ENCODE data around the gene GRIK3. TPM values are rescaled to one million over a fixed set of nuclear protein-coding genes. Genes with fewer than 3 reads are reported as not detected.

The GRIK3 gene
- total RNA-seq, 1 experiment from 2014 or later = 5.5 TPM

- TF ChIP-seq ZNF138 (CRISPR knock-in tag; conservative IDR thresholded peaks at IDR 0.05) = no peak
Observed at GRCh38 chr1:37028981-37029617, 5.2 kb downstream of the GRIK3 start (continued).

- ATAC-seq = no peak
- ChIA-PET CTCF (no interaction called here), POLR2A (no interaction called here)
- no peak for TF ChIP-seq ZNF512 (CRISPR knock-in tag; IDR thresholded peaks at IDR 0.05; ENCODE audit: borderline replicate concordance)
- no peak for TF ChIP-seq MLX (CRISPR knock-in tag; IDR thresholded peaks at IDR 0.05)
- no peak for TF ChIP-seq ZBTB21 (CRISPR knock-in tag; IDR thresholded peaks at IDR 0.05; ENCODE audit: borderline replicate concordance)
- TF ChIP-seq ZBTB43 (CRISPR knock-in tag; IDR thresholded peaks at IDR 0.05) = no peak
- no peaks in the 10 kb centered on the region for H3K36me3 Mint-ChIP-seq
- no peak for DNase-seq (ENCODE audit: low spot score)
- 0 out of 2 replicates have a peak, but pooled peaks cover 4% of the 10 kb centered on the region for H3K27me3 Mint-ChIP-seq (ENCODE audit: low read depth)
- peaks cover 9% of the 10 kb centered on the region; the same call in 1 of the 2 replicates for H3K9me3 Mint-ChIP-seq
- peaks cover 22% of the 10 kb centered on the region for H3K4me1 Mint-ChIP-seq
- no peak overlapping the region for H3K4me3 Mint-ChIP-seq
- H3K27ac Mint-ChIP-seq = no peak overlapping the region
Observed at GRCh38 chr1:37021502-37021901, 12.8 kb downstream of the GRIK3 start.

GRCh38 chr1:37020653-37021277 is 13.6 kb downstream of the GRIK3 start:
- H3K27me3 Mint-ChIP-seq (ENCODE audit: low read depth) = 0 out of 2 replicates have a peak, but pooled peaks cover 4% of the 10 kb centered on the region
- H3K9me3 Mint-ChIP-seq = peaks cover 9% of the 10 kb centered on the region; the same call in 1 of the 2 replicates
- peaks cover 21% of the 10 kb centered on the region for H3K4me1 Mint-ChIP-seq
- H3K27ac Mint-ChIP-seq = no peak overlapping the region
- H3K36me3 Mint-ChIP-seq = no peaks in the 10 kb centered on the region
- CTCF ChIA-PET = no interaction called here
- H3K4me3 Mint-ChIP-seq = no peak overlapping the region
- POLR2A ChIA-PET = no interaction called here
- ATAC-seq (peak; percentile 84), DNase-seq (ENCODE audit: low spot score) (peak; percentile 85)
- TF ChIP-seq TEAD1 (CRISPR knock-in tag; IDR thresholded peaks at IDR 0.05) = peak; percentile 90
- 0 out of 2 replicates have a peak, but pooled peaks have one; percentile 34 for TF ChIP-seq FOXK1 (CRISPR knock-in tag; IDR thresholded peaks at IDR 0.05)
- no peak for TF ChIP-seq STAT6 (CRISPR knock-in tag; conservative IDR thresholded peaks at IDR 0.05; ENCODE audit: low read depth)
- TF ChIP-seq CREM (CRISPR knock-in tag; IDR thresholded peaks at IDR 0.05) = peak; percentile 27; the same call in 1 of the 2 replicates
- 0 out of 2 replicates have a peak, but pooled peaks have one; percentile 29 for TF ChIP-seq NFE2L1 (CRISPR knock-in tag; IDR thresholded peaks at IDR 0.05)
- 0 out of 2 replicates have a peak, but pooled peaks have one; percentile 2 for TF ChIP-seq MXD4 (CRISPR knock-in tag; IDR thresholded peaks at IDR 0.05; ENCODE audit: borderline replicate concordance)
- TF ChIP-seq NFATC4 (CRISPR knock-in tag; IDR thresholded peaks at IDR 0.05) = no peak
- TF ChIP-seq TCF7 (CRISPR knock-in tag; IDR thresholded peaks at IDR 0.05; ENCODE audit: low read depth) = no peak
- no peak for TF ChIP-seq GTF2I (CRISPR knock-in tag; conservative IDR thresholded peaks at IDR 0.05)
- no peak for TF ChIP-seq KAT7 (CRISPR knock-in tag; IDR thresholded peaks at IDR 0.05; ENCODE audit: borderline replicate concordance)
- no peak for TF ChIP-seq PRDM15 (CRISPR knock-in tag; IDR thresholded peaks at IDR 0.05)
- peak; percentile 67; the same call in 1 of the 2 replicates for TF ChIP-seq ZNF219 (CRISPR knock-in tag; IDR thresholded peaks at IDR 0.05; ENCODE audit: borderline replicate concordance)
- no peak for TF ChIP-seq ZNF121 (CRISPR knock-in tag; IDR thresholded peaks at IDR 0.05)
- TF ChIP-seq ZNF317 (CRISPR knock-in tag; IDR thresholded peaks at IDR 0.05; ENCODE audit: borderline replicate concordance, low read depth) = 0 out of 2 replicates have a peak, but pooled peaks have one; percentile 11
- peak; percentile 57 for TF ChIP-seq ETV6 (CRISPR knock-in tag; IDR thresholded peaks at IDR 0.05)
- TF ChIP-seq ZNF138 (CRISPR knock-in tag; conservative IDR thresholded peaks at IDR 0.05) = no peak
- TF ChIP-seq JUN (CRISPR knock-in tag; IDR thresholded peaks at IDR 0.05) = peak; percentile 84

Data from WTC11 (cell line).